HCT116 (cell line): ENCODE data around the gene SLC41A3. TPM values are rescaled to one million over a fixed set of nuclear protein-coding genes. Genes with fewer than 3 reads are reported as not detected.
"Not testable (repeated sequence)": the region's sequence is repeated elsewhere in the genome, so short reads cannot be mapped to it uniquely, and the experiment has no call there.

Source experiments
- ATAC-seq: fragments of 200-7000 bp; cut with Tn5 transposase; 2 replicates; pipeline ENCODE4 v1.9.1; 2020; ENCODE audit warnings: mild to moderate bottlenecking, moderate library complexity
- BruUV-seq: library from RNA; stranded (reverse); fragments of 400-500 nt; replicated peaks from 2 replicates; lab custom pipeline; 2021; lab: Mats Ljungman, UMichigan
- CTCF ChIA-PET: fragments of 300-600 bp; sonication (Branson Sonifier 250); formaldehyde crosslinking; loops from one replicate; lab custom pipeline; 2021; ENCODE audit warnings: antibody characterized with exemption; lab: Charles Lee
- POLR2A ChIA-PET: fragments of 300-600, 350-600 bp; sonication (Branson Sonifier 250); formaldehyde crosslinking; loops from one replicate; lab custom pipeline; 2021; ENCODE audit warnings: antibody characterized with exemption; lab: Charles Lee
- RAD21 ChIA-PET, 2 experiments: fragments of 300-600 bp; sonication (Branson Sonifier 250); formaldehyde crosslinking; loops; one replicate each; lab custom pipeline; 2023; ENCODE audit warnings: low total read pairs in 2 of 2; ENCODE audit not compliant: uncharacterized antibody in 2 of 2, unreplicated experiment in 2 of 2, low non-redundant PET in 1 of 2; lab: Charles Lee
- DNase-seq: peaks from one replicate; pipeline ENCODE4 v3.0.0-alpha.2; 2010; ENCODE audit warnings: low read depth, low spot score
- H2AFZ ChIP-seq: fragments of 200-600 bp; shearing (Covaris generic), sonication (generic); 2 replicates; pipeline ENCODE4 v1.6.1; 2017; ENCODE audit warnings: low read depth, mixed run types, mixed read lengths, antibody characterized with exemption, low read length; ENCODE audit not compliant: poor library complexity, severe bottlenecking
- H3K27ac ChIP-seq: 2 replicates; pipeline ENCODE4 v1.5.1; 2012; ENCODE audit warnings: low read depth, low read length
- H3K27me3 ChIP-seq: fragments of 200-600 bp; sonication (generic); 2 replicates; pipeline ENCODE4 v1.6.1; 2016; ENCODE audit warnings: mixed run types, low read length, mixed read lengths; ENCODE audit not compliant: insufficient read depth
- H3K36me3 ChIP-seq, 2 experiments: fragments of 200-500 bp in 1 of 2; fragments of 200-600 bp in 1 of 2; sonication (Bioruptor generic) in 1 of 2; sonication (generic) in 1 of 2; 2 replicates each; pipeline versions ENCODE4 v1.5.1 to v1.6.1; 2014 to 2016; ENCODE audit warnings: low read length in 2 of 2, inconsistent platforms in 1 of 2, mixed read lengths in 1 of 2, mixed run types in 1 of 2; ENCODE audit not compliant: insufficient read depth in 2 of 2, control insufficient read depth in 1 of 2
- H3K4me1 ChIP-seq, 2 experiments: fragments of 200-600 bp in 1 of 2; sonication (generic) in 1 of 2; 2 replicates each; pipeline versions ENCODE4 v1.5.1 to v1.6.1; 2012 to 2017; ENCODE audit warnings: low read length in 2 of 2, inconsistent platforms in 1 of 2, mild to moderate bottlenecking in 1 of 2, mixed read lengths in 1 of 2, mixed run types in 1 of 2, moderate library complexity in 1 of 2; ENCODE audit not compliant: insufficient read depth in 2 of 2, control insufficient read depth in 1 of 2
- H3K4me2 ChIP-seq: fragments of 200-600 bp; sonication (generic); 2 replicates; pipeline ENCODE4 v1.6.1; 2017; ENCODE audit warnings: mixed run types, low read length, mixed read lengths
- H3K4me3 ChIP-seq, 2 experiments: fragments of 200-600 bp in 1 of 2; sonication (generic) in 1 of 2; replicated peaks in 1 of 2; 2 replicates each; pipeline ENCODE4 v1.5.1; 2011 to 2016; ENCODE audit warnings: low read length in 2 of 2, control low read depth in 1 of 2, low read depth in 1 of 2, mild to moderate bottlenecking in 1 of 2, mixed read lengths in 1 of 2, mixed run types in 1 of 2
- H3K79me2 ChIP-seq: fragments of 200-600 bp; sonication (generic); 2 replicates; pipeline ENCODE4 v1.6.1; 2017; ENCODE audit warnings: mild to moderate bottlenecking, mixed run types, low read length, moderate library complexity, mixed read lengths; ENCODE audit not compliant: insufficient read depth
- H3K9ac ChIP-seq: fragments of 200-600 bp; sonication (generic); 2 replicates; pipeline ENCODE4 v1.6.1; 2016; ENCODE audit warnings: low read length, mixed read lengths
- H3K9me2 ChIP-seq: fragments of 200-600 bp; sonication (generic), shearing (Covaris generic); 2 replicates; pipeline ENCODE4 v1.6.1; 2017; ENCODE audit warnings: mixed run types, mild to moderate bottlenecking, moderate library complexity; ENCODE audit not compliant: insufficient read depth
- H3K9me3 ChIP-seq, 2 experiments: fragments of 200-500 bp in 1 of 2; fragments of 200-600 bp in 1 of 2; sonication (Bioruptor generic) in 1 of 2; sonication (generic) in 1 of 2; 2 replicates each; pipeline ENCODE4 v1.6.1; 2014 to 2017; ENCODE audit warnings: low read length in 2 of 2, mixed read lengths in 2 of 2, inconsistent platforms in 1 of 2, low read depth in 1 of 2, mild to moderate bottlenecking in 1 of 2, mixed run types in 1 of 2, moderate library complexity in 1 of 2; ENCODE audit not compliant: control insufficient read depth in 1 of 2, insufficient read depth in 1 of 2
- H4K20me1 ChIP-seq: fragments of 200-600 bp; sonication (generic), shearing (Covaris generic); 2 replicates; pipeline ENCODE4 v1.6.1; 2017; ENCODE audit warnings: mixed run types, mild to moderate bottlenecking, moderate library complexity; ENCODE audit not compliant: insufficient read depth
- EGR1 ChIP-seq: IDR thresholded peaks from 2 replicates; pipeline ENCODE4 v1.6.1; 2012; ENCODE audit warnings: low read depth
- ELF1 ChIP-seq: IDR thresholded peaks from 2 replicates; pipeline ENCODE4 v1.6.1; 2012; ENCODE audit warnings: low read depth, borderline replicate concordance
- EZH2 ChIP-seq: fragments of 200-600 bp; sonication (generic); IDR thresholded peaks from 2 replicates; pipeline ENCODE4 v1.6.1; 2017; ENCODE audit warnings: antibody characterized with exemption, mixed run types
- POLR2A ChIP-seq: IDR thresholded peaks from 2 replicates; pipeline ENCODE4 v1.7.0; 2011; ENCODE audit warnings: borderline replicate concordance; ENCODE audit not compliant: insufficient read depth, insufficient read length; ENCODE audit errors: extremely low read depth
- SIN3A ChIP-seq: IDR thresholded peaks from 2 replicates; pipeline ENCODE4 v1.6.1; 2012; ENCODE audit warnings: low read depth
- TCF7L2 ChIP-seq: IDR thresholded peaks from 2 replicates; pipeline ENCODE4 v1.7.0; 2011; ENCODE audit warnings: borderline replicate concordance, inconsistent platforms; ENCODE audit not compliant: insufficient read depth, insufficient read length; ENCODE audit errors: extremely low read depth
- YY1 ChIP-seq: IDR thresholded peaks from 2 replicates; pipeline ENCODE4 v1.6.1; 2011; ENCODE audit warnings: low read length, low read depth, moderate library complexity, mild to moderate bottlenecking; ENCODE audit not compliant: insufficient replicate concordance; ENCODE audit errors: extremely low read depth
- intact Hi-C: fragments of 100-400 bp; cut with micrococcal nuclease; formaldehyde crosslinking; loops from 2 replicates; pipeline ENCODE4 v1.10.0; 2022
- total RNA-seq: library from RNA; stranded (reverse); gene quantifications from one replicate; pipeline ENCODE4 v1.2.1, GENCODE V29; 2021; ENCODE audit not compliant: unreplicated experiment
- TF ChIP-seq, protein P1 (sequence below): IDR thresholded peaks from 2 replicates; pipeline ENCODE4 v1.6.1; 2012

The SLC41A3 gene
- total RNA-seq, 1 experiment from 2014 or later, result 45.9 TPM

DNA sequence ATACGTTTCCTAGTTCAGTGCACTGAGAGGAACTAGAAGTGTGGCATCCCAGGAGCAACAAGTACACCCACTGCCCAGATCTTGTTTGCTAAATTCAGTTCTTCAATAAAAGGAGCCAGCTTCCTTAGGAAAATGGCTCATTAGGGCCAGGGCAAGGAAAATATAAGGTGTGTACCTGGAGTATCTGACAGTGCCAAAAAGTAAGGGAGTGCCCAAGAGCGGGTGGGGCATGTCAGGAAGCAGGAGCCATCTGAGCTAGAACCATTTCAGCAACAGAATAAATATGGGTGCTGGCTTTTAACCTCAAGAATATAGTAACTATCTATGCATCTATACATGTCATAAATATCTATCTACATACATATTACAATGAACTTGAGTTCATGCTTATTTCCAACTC lies 44.1 kb downstream of the SLC41A3 start:
- CTCF ChIA-PET, result no interaction called here
- H3K4me2 ChIP-seq, result no peak overlapping the region
- no peak overlapping the region for H3K4me3 ChIP-seq
- no peaks in the 10 kb centered on the region for H3K79me2 ChIP-seq
- H3K9me3 ChIP-seq, result no peaks in the 10 kb centered on the region
- no peak overlapping the region for H3K9ac ChIP-seq
- no peaks in the 10 kb centered on the region for H3K9me2 ChIP-seq
- no TSS peak for BruUV-seq
- RAD21 ChIA-PET, result no interaction called here
- no peaks in the 10 kb centered on the region for H3K36me3 ChIP-seq
- no peaks in the 10 kb centered on the region for H3K4me1 ChIP-seq
- intact Hi-C loops, result no loop called here
- TF ChIP-seq, protein P1, sequence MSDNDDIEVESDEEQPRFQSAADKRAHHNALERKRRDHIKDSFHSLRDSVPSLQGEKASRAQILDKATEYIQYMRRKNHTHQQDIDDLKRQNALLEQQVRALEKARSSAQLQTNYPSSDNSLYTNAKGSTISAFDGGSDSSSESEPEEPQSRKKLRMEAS, result no peak
- TF ChIP-seq EZH2 (no peak), TCF7L2 (no peak), YY1 (no peak), SIN3A (no peak), POLR2A (no peak), EGR1 (no peak), ELF1 (no peak)
- H3K27ac ChIP-seq, result no peak overlapping the region
- DNase-seq (no peak), ATAC-seq (no peak)
- POLR2A ChIA-PET, result no interaction called here
- no peaks in the 10 kb centered on the region for H3K27me3 ChIP-seq
- no peak overlapping the region for H2AFZ ChIP-seq
- no peaks in the 10 kb centered on the region for H4K20me1 ChIP-seq

DNA sequence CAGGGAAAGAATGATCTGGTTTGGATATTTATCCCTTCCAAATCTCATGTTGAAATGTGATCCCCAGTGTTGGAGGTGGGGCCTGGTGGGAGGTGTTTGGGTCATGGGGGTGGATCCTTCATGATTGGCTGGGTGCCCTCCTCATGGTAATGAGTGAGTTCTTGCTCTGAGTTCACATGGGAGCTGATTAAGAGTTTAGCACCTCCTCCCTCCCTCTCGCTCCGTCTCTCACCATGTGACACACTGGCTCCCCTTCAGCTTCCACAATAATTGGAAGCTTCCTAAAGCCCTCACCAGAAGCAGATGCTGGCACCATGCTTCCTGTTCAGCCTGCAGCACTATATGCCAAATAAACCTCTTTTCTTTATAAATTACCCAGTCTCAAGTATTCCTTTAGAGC lies 45.1 kb downstream of the SLC41A3 start:
- ATAC-seq, intact Hi-C loops, H4K20me1 ChIP-seq, H3K9ac ChIP-seq, H3K4me3 ChIP-seq, H3K27ac ChIP-seq, H2AFZ ChIP-seq, H3K4me1 ChIP-seq, CTCF ChIA-PET, H3K9me3 ChIP-seq, BruUV-seq, DNase-seq, RAD21 ChIA-PET, POLR2A ChIA-PET, H3K9me2 ChIP-seq, H3K79me2 ChIP-seq, H3K4me2 ChIP-seq, H3K36me3 ChIP-seq, H3K27me3 ChIP-seq: not testable (repeated sequence)
